ENCODE data around the gene ZNF337.

DNA sequence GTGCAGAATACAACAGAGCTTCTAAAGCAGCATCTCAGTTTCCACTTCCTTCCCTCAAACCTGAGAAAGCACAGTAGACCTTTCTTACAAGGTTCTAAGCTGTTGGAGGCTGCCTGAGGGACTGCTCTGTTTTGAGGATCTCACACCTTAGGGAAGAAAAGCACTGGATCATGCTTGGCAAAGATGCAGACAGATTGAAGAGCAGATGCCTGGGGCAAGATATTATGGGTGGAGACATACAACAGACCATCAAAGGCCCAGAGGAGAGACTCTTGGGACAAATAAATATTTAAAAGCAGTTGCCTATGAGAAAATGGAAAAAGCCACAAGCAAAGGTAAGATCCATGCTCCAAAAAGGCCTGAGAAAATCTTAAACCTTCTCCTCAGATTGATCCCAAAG lies 6.2 kb downstream of the ZNF337 start:
- TF ChIP-seq, protein P1, sequence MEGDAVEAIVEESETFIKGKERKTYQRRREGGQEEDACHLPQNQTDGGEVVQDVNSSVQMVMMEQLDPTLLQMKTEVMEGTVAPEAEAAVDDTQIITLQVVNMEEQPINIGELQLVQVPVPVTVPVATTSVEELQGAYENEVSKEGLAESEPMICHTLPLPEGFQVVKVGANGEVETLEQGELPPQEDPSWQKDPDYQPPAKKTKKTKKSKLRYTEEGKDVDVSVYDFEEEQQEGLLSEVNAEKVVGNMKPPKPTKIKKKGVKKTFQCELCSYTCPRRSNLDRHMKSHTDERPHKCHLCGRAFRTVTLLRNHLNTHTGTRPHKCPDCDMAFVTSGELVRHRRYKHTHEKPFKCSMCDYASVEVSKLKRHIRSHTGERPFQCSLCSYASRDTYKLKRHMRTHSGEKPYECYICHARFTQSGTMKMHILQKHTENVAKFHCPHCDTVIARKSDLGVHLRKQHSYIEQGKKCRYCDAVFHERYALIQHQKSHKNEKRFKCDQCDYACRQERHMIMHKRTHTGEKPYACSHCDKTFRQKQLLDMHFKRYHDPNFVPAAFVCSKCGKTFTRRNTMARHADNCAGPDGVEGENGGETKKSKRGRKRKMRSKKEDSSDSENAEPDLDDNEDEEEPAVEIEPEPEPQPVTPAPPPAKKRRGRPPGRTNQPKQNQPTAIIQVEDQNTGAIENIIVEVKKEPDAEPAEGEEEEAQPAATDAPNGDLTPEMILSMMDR (IDR thresholded peaks at IDR 0.05; ENCODE audit: low read depth, low read length, missing input control), result no peak
- TF ChIP-seq REST (IDR thresholded peaks at IDR 0.05), result no peak
- no peak for TF ChIP-seq JUND (IDR thresholded peaks at IDR 0.05)
- no peak for TF ChIP-seq ZBTB33 (IDR thresholded peaks at IDR 0.05)
- no peak for TF ChIP-seq SP1 (IDR thresholded peaks at IDR 0.05)
